ENCODE data around the gene PAPOLA.

PAPOLA gene

GRCh38 chr14:96501740-96502620, at the start of gene PAPOLA:
Gene PAPOLA (plus strand): TSS chr14:96502382. CDS start chr14:96502593, 211 bp downstream.
- peak within 1 kb of the TSS; percentile 89 for H3K27ac ChIP-seq
- TF ChIP-seq, protein P1, sequence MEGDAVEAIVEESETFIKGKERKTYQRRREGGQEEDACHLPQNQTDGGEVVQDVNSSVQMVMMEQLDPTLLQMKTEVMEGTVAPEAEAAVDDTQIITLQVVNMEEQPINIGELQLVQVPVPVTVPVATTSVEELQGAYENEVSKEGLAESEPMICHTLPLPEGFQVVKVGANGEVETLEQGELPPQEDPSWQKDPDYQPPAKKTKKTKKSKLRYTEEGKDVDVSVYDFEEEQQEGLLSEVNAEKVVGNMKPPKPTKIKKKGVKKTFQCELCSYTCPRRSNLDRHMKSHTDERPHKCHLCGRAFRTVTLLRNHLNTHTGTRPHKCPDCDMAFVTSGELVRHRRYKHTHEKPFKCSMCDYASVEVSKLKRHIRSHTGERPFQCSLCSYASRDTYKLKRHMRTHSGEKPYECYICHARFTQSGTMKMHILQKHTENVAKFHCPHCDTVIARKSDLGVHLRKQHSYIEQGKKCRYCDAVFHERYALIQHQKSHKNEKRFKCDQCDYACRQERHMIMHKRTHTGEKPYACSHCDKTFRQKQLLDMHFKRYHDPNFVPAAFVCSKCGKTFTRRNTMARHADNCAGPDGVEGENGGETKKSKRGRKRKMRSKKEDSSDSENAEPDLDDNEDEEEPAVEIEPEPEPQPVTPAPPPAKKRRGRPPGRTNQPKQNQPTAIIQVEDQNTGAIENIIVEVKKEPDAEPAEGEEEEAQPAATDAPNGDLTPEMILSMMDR (IDR thresholded peaks at IDR 0.05; ENCODE audit: low read depth, low read length, missing control alignments): peak; percentile 27
- peak; percentile 91 for DNase-seq
- H3K4me3 ChIP-seq (ENCODE audit: low read depth, low read length): peak within 1 kb of the TSS; percentile 97
- in situ Hi-C loops (cut with HindIII; ENCODE audit: low pct_ligation_motif_present, low sequenced_read_pairs): no loop called here
- H3K36me3 ChIP-seq (replicated peaks): no peaks in the 10 kb centered on the region
- no peaks in the 10 kb centered on the region for H3K27me3 ChIP-seq (replicated peaks)

DNA sequence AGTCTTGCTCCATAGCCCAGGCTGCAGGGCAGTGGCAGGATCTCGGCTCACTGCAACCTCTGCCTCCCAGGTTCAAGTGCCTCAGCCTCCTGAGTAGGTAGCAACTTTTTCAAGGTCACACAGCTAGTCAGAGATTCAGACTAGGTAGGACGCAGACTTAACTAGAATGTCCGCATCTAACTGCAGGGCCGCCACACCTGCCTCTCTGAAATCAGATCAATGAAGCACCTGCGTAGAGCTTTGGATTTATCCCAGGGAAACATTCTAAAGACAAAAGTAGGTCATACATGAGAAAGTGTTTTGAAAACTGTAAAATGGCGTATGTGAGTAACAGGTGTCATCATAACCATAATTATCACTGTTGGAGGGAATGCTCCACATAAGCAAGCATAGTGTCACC, 49.5 kb upstream of the PAPOLA start:
- in situ Hi-C loops (cut with HindIII; ENCODE audit: low pct_ligation_motif_present, low sequenced_read_pairs): no loop called here
- Histone ChIP-seq H3K27me3 (replicated peaks) (no peaks in the 10 kb centered on the region), H3K4me3 (ENCODE audit: low read depth, low read length) (no peak overlapping the region), H3K36me3 (replicated peaks) (no peaks in the 10 kb centered on the region), H3K27ac (no peak overlapping the region)
- TF ChIP-seq, protein P1 (IDR thresholded peaks at IDR 0.05; ENCODE audit: low read depth, low read length, missing control alignments): no peak
- no peak for DNase-seq

GRCh38 chr14:96455588-96455987, 46.6 kb upstream of the PAPOLA start:
- H3K27ac ChIP-seq: no peak overlapping the region
- no peaks in the 10 kb centered on the region for H3K27me3 ChIP-seq (replicated peaks)
- H3K4me3 ChIP-seq (ENCODE audit: low read depth, low read length): no peak overlapping the region
- in situ Hi-C loops (cut with HindIII; ENCODE audit: low pct_ligation_motif_present, low sequenced_read_pairs): no loop called here
- TF ChIP-seq, protein P1 (IDR thresholded peaks at IDR 0.05; ENCODE audit: low read depth, low read length, missing control alignments): no peak
- no peak for DNase-seq
- H3K36me3 ChIP-seq (replicated peaks): no peaks in the 10 kb centered on the region

- H3K4me3 ChIP-seq (ENCODE audit: low read depth, low read length): no peak overlapping the region
- H3K27ac ChIP-seq: no peak overlapping the region
- H3K36me3 ChIP-seq (replicated peaks): no peaks in the 10 kb centered on the region
- in situ Hi-C loops (cut with HindIII; ENCODE audit: low pct_ligation_motif_present, low sequenced_read_pairs): no loop called here
- no peaks in the 10 kb centered on the region for H3K27me3 ChIP-seq (replicated peaks)
- TF ChIP-seq, protein P1 (IDR thresholded peaks at IDR 0.05; ENCODE audit: low read depth, low read length, missing control alignments): no peak
- DNase-seq: no peak
These were observed 42.3 kb upstream of the PAPOLA start for GRCh38 chr14:96459851-96460250.

DNA sequence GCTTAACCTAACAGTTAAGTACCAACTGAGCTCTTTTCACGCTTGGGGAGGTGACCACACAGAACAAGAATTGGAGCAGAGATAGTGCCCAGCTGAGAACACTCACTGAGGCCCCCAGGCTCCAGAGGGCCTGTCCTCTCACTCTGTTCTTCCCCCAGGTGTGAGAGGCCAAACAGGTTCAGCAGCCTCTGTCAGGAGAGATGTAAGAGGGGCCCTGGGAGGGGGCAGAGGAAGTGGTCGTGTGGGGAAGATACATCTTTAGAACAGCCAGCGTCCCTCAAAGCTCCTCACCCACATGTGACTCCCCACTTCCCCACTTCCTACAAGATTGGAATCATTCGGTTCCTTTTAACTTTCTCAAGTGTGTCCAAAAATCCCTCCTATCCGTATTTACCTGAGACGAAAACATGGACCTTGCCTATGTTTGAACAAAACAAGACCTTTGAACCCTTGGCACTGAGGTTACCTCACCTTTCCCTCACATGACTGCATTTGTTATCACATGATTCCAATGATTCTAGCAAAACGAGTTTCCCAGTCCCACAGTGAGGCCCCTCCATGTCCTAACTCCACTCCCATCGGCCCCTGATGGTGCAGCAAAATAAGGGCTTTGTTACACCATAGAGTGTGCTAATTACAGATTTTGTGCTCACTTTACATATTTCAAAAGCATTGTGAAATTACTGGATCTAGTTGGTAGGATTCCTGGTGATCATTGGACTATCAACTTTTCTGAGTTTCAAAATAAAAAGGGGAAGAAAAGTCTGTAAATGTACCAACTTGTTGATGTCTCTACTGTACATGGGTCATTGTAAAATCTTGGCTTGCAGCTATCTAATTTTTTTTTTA, 40.0 kb upstream of the PAPOLA start:
- Histone ChIP-seq H3K27ac (no peak overlapping the region), H3K4me3 (ENCODE audit: low read depth, low read length) (no peak overlapping the region), H3K36me3 (replicated peaks) (no peaks in the 10 kb centered on the region), H3K27me3 (replicated peaks) (no peaks in the 10 kb centered on the region)
- no peak for DNase-seq
- TF ChIP-seq, protein P1 (IDR thresholded peaks at IDR 0.05; ENCODE audit: low read depth, low read length, missing control alignments): no peak
- in situ Hi-C loops (cut with HindIII; ENCODE audit: low pct_ligation_motif_present, low sequenced_read_pairs): no loop called here
